OCI-LY1 (cell line): Measurements from ENCODE around the gene LNP1.

Source experiments
- H2AFZ ChIP-seq: fragments of 200-600 bp; sonication (generic), shearing (Covaris generic); 2 replicates; pipeline ENCODE4 v1.6.0; 2014; ENCODE audit warnings: antibody characterized with exemption, mild to moderate bottlenecking, low read length
- H3F3A ChIP-seq: fragments of 200-600 bp; sonication (generic), shearing (Covaris generic); 2 replicates; pipeline ENCODE4 v1.6.0; 2014; ENCODE audit warnings: mild to moderate bottlenecking, antibody characterized with exemption, low read length, moderate library complexity; ENCODE audit not compliant: insufficient read depth
- H3K27ac ChIP-seq: fragments of 200-600 bp; sonication (generic); 2 replicates; pipeline ENCODE4 v1.5.1; 2014; ENCODE audit warnings: low read length, mixed run types, mild to moderate bottlenecking, low read depth; ENCODE audit not compliant: poor library complexity, severe bottlenecking
- H3K27me3 ChIP-seq: fragments of 200-600 bp; sonication (generic); 2 replicates; pipeline ENCODE4 v1.6.0; 2014; ENCODE audit warnings: antibody characterized with exemption, mild to moderate bottlenecking, low read length, moderate library complexity; ENCODE audit not compliant: insufficient read depth
- H3K36me3 ChIP-seq: fragments of 200-600 bp; sonication (generic); 2 replicates; pipeline ENCODE4 v1.6.1; 2014; ENCODE audit warnings: mild to moderate bottlenecking, antibody characterized with exemption, low read length, moderate library complexity, mixed read lengths; ENCODE audit not compliant: insufficient read depth
- H3K4me1 ChIP-seq: fragments of 200-600 bp; sonication (generic); 2 replicates; pipeline ENCODE4 v1.5.1; 2014; ENCODE audit warnings: mild to moderate bottlenecking, low read length, moderate library complexity; ENCODE audit not compliant: insufficient read depth, severe bottlenecking
- H3K4me2 ChIP-seq: fragments of 200-600 bp; sonication (generic), shearing (Covaris generic); 2 replicates; pipeline ENCODE4 v1.6.1; 2014; ENCODE audit warnings: low read length
- H3K4me3 ChIP-seq: fragments of 200-600 bp; sonication (generic); 2 replicates; pipeline ENCODE4 v1.5.1; 2014; ENCODE audit warnings: low read length, low read depth, mild to moderate bottlenecking, mixed read lengths; ENCODE audit not compliant: poor library complexity, severe bottlenecking
- H3K79me2 ChIP-seq: fragments of 200-600 bp; shearing (Covaris generic); 2 replicates; pipeline ENCODE4 v1.6.1; 2016; ENCODE audit warnings: mixed run types, low read length, mixed read lengths; ENCODE audit not compliant: insufficient read depth
- H3K9ac ChIP-seq: fragments of 200-600 bp; sonication (generic), shearing (Covaris generic); 2 replicates; pipeline ENCODE4 v1.6.1; 2014; ENCODE audit warnings: mild to moderate bottlenecking, low read length, mixed read lengths
- H3K9me2 ChIP-seq: fragments of 200-600 bp; sonication (generic), shearing (Covaris generic); 2 replicates; pipeline ENCODE4 v1.6.1; 2014; ENCODE audit warnings: low read depth, mild to moderate bottlenecking, low read length, mixed read lengths
- H3K9me3 ChIP-seq: fragments of 200-600 bp; shearing (Covaris generic); 2 replicates; pipeline ENCODE4 v1.6.1; 2014; ENCODE audit warnings: low read length, mixed read lengths
- H4K20me1 ChIP-seq: fragments of 200-600 bp; sonication (generic), shearing (Covaris generic); 2 replicates; pipeline ENCODE4 v1.6.0; 2016; ENCODE audit warnings: mild to moderate bottlenecking, low read length; ENCODE audit not compliant: insufficient read depth
- CTCF ChIP-seq: fragments of 200-600 bp; sonication (generic), shearing (Covaris generic); IDR thresholded peaks from 2 replicates; pipeline ENCODE4 v1.5.1; 2017; ENCODE audit warnings: mild to moderate bottlenecking, antibody characterized with exemption, low read length, moderate library complexity, mixed read lengths
- EZH2 ChIP-seq: fragments of 200-600 bp; sonication (generic), shearing (Covaris generic); IDR thresholded peaks from 2 replicates; pipeline ENCODE4 v1.8.0; 2017; ENCODE audit warnings: borderline replicate concordance, mixed run types, mild to moderate bottlenecking, antibody characterized with exemption, low read length, moderate library complexity, mixed read lengths

The LNP1 gene

DNA sequence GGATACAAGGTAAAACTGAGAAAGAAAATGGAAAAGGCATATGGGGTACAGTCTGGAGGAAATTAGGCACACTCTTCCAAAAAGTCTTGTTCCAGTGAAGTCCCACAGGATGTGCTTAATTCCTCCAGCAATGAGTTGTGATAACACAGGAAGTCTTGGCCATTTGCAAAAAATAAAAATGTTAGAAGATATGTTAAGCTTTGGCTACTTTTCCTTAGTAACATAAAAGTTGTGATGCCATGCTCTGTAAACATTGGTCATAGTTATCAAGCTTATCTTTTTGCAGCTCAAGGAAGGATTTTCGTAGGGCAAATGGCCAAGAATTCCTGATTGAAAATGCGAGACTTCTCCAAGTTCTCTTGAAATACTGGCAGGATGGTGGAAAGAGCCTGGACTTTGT lies 26.4 kb downstream of the LNP1 start:
- Histone ChIP-seq H3K4me3 (no peak overlapping the region), H3K9ac (no peak overlapping the region), H3F3A (no peaks in the 10 kb centered on the region), H4K20me1 (no peaks in the 10 kb centered on the region), H3K27me3 (no peaks in the 10 kb centered on the region), H3K27ac (no peak overlapping the region), H2AFZ (no peak overlapping the region), H3K4me1 (no peaks in the 10 kb centered on the region), H3K9me2 (no peaks in the 10 kb centered on the region), H3K36me3 (no peaks in the 10 kb centered on the region), H3K4me2 (no peak overlapping the region), H3K79me2 (no peaks in the 10 kb centered on the region), H3K9me3 (no peaks in the 10 kb centered on the region)
- TF ChIP-seq EZH2, result no peak
- no peak for TF ChIP-seq CTCF

GRCh38 chr3:100429187-100429716 lies 27.9 kb downstream of the LNP1 start:
- no peak overlapping the region for H3K4me2 ChIP-seq
- H3K36me3 ChIP-seq, result no peaks in the 10 kb centered on the region
- no peak for TF ChIP-seq EZH2
- TF ChIP-seq CTCF, result no peak
- H3F3A ChIP-seq, result no peaks in the 10 kb centered on the region
- H3K9me3 ChIP-seq, result no peaks in the 10 kb centered on the region
- no peak overlapping the region for H3K27ac ChIP-seq
- no peaks in the 10 kb centered on the region for H3K27me3 ChIP-seq
- no peaks in the 10 kb centered on the region for H3K79me2 ChIP-seq
- H3K4me3 ChIP-seq, result no peak overlapping the region
- H3K9ac ChIP-seq, result no peak overlapping the region
- H4K20me1 ChIP-seq, result no peaks in the 10 kb centered on the region
- H2AFZ ChIP-seq, result no peak overlapping the region
- H3K9me2 ChIP-seq, result no peaks in the 10 kb centered on the region
- H3K4me1 ChIP-seq, result no peaks in the 10 kb centered on the region

DNA sequence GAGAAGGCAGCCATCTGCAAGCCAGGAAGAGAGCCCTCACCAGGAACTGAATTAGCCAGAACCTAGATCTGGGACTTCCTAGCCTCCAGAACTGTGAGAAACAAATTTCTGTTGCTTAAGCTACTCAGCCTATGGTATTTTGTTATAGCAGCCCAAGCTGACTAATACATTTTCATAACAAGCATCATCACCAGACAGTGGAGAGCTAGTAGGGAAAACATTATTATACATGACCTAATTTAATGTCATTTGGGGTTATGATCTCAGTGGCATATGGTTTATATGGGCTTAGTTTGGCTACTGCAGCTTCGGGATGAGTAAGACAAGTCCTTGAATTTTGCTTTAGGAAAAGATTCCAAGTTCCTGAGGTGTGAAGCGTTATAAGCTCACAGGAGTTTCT lies 35.6 kb downstream of the LNP1 start:
- H3K27me3 ChIP-seq, result no peaks in the 10 kb centered on the region
- no peak overlapping the region for H3K9ac ChIP-seq
- no peaks in the 10 kb centered on the region for H3K9me2 ChIP-seq
- H3K36me3 ChIP-seq, result no peaks in the 10 kb centered on the region
- no peak overlapping the region for H2AFZ ChIP-seq
- H3K79me2 ChIP-seq, result no peaks in the 10 kb centered on the region
- no peaks in the 10 kb centered on the region for H3K4me1 ChIP-seq
- H4K20me1 ChIP-seq, result no peaks in the 10 kb centered on the region
- no peak for TF ChIP-seq EZH2
- TF ChIP-seq CTCF, result no peak
- no peak overlapping the region for H3K4me2 ChIP-seq
- no peaks in the 10 kb centered on the region for H3F3A ChIP-seq
- no peaks in the 10 kb centered on the region for H3K9me3 ChIP-seq
- no peak overlapping the region for H3K4me3 ChIP-seq
- H3K27ac ChIP-seq, result no peak overlapping the region
